SHP77 treated with DMSO at 0.1 percent for 48 hours (cell line): ENCODE results near the gene OXLD1.
"Not testable (repeated sequence)": the region's sequence is repeated elsewhere in the genome, so short reads cannot be mapped to it uniquely, and the experiment has no call there.

Experiments used
- DNase-seq: peaks from one replicate; lab custom pipeline; 2025; lab: John Stamatoyannopoulos, UW

The OXLD1 gene

GRCh38 chr17:81650951-81651350 lies 15.5 kb downstream of the OXLD1 start:
- DNase-seq: no peak

- DNase-seq: no peak
These were observed 17.7 kb downstream of the OXLD1 start for GRCh38 chr17:81648707-81649085.

DNA sequence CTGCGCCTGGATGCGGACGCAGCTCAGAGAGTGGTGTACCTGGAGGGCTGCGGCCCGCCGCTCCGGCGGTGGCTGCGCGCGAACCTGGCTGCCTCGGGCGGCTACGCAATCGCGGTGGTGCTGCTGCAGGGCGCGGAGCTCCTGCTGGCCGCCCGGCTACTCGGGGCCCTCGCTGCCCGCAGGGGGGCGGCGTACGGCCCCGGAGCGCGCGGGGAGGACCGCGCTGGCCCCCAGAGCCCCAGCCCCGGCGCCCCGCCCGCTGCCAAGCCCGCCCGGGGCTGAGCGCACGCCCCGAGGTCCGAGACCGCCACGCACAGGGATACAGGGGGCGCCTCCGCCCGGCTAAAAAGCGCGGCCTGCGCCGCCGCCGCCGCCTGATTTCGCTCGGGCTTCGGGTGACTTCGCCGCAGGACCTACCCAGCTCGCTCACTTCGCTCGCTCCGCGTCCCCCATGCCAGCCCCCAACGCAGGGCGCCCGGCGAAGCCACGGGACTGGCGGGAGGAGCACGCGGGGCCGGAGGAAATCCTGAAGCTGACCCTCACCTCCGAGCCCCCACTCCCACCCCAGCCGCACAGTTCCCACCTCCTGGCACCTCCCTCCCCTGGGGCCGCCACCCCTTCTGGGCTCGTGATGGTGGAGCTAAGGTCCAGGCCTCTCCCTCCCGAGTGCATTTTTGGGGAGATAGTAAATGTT lies 18.2 kb downstream of the OXLD1 start:
- no peak for DNase-seq

DNA sequence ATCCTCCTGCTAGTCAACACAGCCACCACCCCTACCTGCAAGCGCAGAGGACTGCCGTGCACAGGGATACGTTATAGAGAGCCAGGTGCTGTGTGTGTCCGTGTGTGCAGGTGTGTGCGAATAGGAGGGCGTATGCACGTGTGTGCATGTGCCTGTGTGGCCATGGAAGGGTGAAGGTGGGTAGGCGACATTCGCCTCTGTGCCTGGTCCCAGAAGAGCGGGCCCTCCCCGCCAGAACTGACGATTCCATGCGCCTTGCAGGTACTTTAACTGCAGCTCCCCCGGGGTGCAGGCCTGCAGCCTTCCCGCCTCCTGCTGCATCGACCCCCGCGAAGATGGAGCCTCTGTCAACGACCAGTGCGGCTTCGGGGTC lies 18.8 kb downstream of the OXLD1 start:
- no peak for DNase-seq

DNA sequence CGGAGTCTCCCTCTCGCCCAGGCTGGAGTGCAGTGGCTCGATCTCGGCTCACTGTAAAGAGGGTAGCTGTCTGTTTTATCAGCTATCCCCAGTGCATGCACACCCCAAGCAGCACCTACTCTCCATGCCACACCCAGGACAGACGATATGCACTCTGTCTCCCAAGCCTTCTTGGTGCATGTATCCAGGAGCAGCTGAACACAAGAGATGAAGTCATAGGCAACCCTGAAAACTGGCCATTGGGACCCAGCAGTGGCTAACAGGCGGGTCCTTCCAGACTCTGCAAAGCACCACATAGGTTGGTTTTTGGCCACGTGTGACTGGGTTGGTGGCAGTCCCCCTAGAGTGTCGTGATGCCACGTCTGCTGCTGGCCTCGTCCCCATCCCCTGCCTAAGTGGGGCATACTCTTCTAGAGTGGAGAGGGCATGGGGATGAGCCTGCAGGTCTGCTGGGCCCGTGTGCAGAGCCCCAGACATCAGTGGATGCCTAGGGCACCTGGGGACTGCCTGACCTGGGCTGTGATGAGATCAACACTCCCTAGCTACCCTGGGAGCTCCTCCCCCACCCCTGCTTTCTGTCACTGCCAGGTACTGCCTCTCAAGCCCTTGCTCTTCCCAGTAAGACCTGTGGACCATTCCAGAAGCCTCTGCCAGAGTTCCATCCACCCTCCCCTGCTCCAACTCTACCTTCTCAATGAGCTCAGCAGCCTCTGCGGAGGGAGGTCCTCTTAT lies 19.4 kb downstream of the OXLD1 start:
- no peak for DNase-seq

DNA sequence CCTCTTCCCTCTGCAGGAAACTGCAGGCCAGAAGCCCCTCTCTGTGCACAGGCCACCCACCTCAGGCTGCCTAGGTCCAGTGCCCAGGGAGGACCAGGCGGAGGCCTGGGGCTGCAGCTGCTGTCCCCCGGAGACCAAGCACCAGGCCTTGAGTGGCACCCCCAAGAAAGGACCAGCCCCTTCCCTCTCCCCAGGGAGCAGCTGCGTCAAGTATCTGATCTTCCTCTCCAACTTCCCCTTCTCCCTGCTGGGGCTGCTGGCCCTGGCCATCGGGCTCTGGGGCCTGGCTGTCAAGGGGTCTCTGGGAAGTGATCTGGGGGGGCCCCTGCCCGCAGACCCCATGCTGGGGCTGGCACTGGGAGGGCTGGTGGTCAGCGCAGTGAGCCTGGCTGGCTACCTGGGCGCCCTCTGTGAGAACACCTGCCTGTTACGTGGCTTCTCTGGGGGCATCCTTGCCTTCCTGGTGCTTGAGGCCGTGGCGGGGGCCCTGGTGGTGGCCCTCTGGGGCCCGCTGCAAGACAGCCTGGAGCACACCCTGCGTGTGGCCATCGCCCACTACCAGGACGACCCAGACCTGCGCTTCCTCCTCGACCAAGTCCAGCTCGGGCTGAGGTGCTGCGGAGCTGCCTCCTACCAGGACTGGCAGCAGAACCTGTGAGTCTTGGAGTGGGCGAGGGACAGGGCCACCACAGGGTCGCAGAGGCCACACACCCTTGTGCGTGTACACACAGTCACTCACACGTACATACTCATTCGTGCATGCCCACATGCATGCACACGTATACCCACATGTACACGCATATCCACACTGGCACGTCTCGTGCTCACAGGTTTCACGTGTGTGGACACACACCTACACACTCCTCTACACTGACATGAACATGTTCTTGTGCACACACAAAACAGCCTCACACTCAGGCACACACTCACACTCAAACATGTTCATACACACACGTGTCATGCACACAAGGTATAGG lies 21.1 kb downstream of the OXLD1 start:
- DNase-seq: no peak

- DNase-seq: no peak
These were observed 21.9 kb downstream of the OXLD1 start for GRCh38 chr17:81644496-81644895.

- DNase-seq: no peak
These were observed 24.4 kb downstream of the OXLD1 start for GRCh38 chr17:81641825-81642489.

- DNase-seq: no peak
These were observed 26.4 kb downstream of the OXLD1 start for GRCh38 chr17:81640011-81640410.

GRCh38 chr17:81638683-81639082 lies 27.7 kb downstream of the OXLD1 start:
- no peak for DNase-seq

DNA sequence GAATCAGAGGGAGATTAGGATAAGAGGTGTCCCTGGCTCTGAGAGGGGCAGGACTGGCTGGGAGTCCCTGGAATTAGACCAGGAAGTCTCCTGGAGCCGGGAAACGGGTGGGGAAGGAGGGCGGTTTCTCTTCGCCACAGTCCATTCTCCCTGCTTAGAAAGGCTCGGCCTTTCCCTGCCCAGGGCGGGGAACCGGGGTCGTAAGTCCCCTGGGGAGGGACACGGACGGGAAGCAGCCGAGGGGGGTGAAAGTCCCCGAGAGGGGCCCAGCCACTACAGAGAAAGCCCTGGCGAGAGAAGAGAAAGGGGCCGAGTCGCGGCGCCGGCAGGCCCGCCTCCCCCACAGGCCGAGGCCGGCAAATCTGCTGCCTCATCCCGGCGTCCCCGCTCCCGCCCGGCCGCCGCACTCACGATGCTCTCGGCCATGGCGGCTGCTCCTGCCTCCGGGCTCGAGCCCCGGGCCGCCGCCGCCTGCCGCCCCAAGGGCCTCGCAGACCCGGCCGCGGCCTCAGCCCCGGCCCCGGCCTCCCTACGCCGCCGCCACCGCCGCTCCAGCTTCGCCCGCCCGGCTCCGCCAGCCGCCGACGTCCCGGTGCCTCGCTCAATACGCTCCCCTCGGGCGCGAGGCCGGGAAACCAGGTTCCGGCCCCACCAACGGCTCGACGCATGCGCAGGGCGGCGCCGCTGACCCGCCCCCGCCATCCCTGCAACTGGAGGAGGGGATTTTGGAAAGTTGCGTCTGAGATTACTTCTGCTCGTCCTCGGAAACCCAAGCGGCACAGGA lies 29.7 kb downstream of the OXLD1 start, which contains the start of the genes NPLOC4 and TSPAN10:
Gene NPLOC4 (minus strand): TSS at position 608 of the 784 bp plus-strand sequence. CDS start 182 bp downstream, at position 426.
Gene TSPAN10 (plus strand): TSS at position 692 of the 784 bp plus-strand sequence. CDS start 5,217 bp downstream, outside the sequence.
- DNase-seq: peak; percentile 63

DNA sequence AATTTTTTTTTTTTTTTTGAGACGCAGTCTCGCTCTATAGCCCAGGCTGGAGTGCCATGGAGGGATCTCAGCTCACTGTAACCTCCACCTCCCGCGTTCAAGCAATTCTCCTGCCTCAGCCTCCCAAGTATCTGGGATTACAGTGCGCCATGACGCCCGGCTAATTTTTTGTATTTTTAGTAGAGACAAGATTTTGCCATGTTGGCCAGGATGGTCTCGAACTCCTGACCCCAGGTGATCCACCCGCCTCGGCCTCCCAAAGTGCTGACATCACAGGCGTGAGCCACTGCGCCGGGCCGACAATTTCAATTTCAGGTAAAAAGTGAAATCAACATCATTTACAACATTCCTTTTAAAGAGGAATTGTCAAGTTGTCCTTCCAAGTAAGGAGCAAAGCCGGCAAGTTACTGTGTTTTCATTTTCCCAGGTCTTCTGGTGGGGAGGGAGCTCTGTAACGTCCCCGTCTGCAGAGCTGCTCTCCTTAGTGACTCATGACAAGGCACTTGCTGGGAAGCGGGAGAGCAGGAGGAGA lies 30.4 kb downstream of the OXLD1 start:
- no peak for DNase-seq

DNA sequence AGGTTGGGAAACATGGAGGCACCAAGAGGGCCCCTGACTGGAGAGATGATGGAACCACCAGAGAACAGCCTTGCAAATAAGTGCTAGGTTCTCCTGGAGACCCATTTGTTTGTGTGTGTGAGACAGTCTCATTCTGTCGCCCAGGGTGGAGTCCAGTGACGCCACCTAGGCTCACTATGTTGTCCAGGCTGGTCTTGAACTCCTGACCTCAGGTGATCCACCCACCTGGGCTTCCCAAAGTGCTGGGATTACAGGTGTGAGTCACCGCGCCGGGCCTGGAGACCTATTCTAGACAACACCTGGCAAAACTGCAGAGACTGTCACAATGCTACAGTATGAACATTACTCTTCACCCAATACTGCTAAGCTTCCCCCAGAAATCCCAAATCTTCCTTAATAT lies 31.0 kb downstream of the OXLD1 start:
- no peak for DNase-seq

GRCh38 chr17:81631482-81631881 lies 34.9 kb downstream of the OXLD1 start:
- no peak for DNase-seq

GRCh38 chr17:81630274-81630673 lies 36.1 kb downstream of the OXLD1 start:
- no peak for DNase-seq

DNA sequence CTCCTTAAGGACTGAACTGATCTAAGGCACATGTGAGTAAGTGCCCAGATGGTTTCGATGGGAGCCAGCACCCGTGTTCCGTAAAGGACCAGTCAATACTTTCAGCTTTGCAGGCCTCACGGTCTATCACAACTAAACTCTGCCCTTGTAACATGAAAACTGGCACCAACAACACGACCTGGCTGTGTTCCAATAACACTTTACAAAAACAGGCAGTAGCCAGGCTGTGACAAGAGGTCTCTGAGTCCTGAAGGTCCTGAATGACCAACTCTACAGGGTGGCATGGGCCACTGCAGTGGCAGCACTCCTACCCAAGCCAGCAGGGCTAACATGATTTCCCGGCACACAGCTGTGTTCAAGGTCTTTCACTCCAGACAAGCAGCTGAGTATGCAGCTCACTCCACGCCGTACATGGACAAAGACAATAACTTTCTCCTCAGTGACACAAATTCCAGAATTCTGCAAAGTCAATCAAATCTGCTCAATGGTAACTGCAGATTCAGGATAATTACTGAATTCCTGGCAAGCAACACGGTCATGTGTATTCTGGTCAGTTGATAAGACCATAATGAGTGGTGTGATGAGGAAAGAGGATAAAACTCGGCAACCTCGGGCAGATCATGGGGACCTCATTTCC lies 44.8 kb downstream of the OXLD1 start:
- DNase-seq: no peak

- not testable (repeated sequence) for DNase-seq
These were observed 48.1 kb downstream of the OXLD1 start for GRCh38 chr17:81618307-81618706.

DNA sequence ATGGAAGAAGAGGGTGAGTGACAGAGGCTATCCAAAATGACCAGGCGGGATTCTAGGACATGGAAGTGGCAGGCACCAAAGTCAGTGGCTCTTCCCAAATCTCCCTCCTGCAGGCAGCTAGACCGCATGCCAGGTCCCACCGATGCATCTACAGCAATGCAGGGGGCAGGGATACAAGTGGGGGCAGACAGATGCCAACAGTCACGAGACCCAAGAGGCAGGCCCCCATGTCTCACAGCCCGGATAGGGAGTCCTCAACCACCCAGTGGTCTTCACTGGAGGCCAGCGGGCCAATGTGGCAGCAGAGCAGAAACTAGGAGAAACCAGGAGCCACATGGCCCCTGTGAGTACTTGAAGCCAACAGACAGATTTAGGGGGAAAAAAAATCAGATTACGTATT lies 49.5 kb downstream of the OXLD1 start:
- no peak for DNase-seq

- DNase-seq: no peak
These were observed 50.9 kb downstream of the OXLD1 start for GRCh38 chr17:81615401-81615930.
